ENCODE results near the gene TEX264.

- TF ChIP-seq, protein P1, sequence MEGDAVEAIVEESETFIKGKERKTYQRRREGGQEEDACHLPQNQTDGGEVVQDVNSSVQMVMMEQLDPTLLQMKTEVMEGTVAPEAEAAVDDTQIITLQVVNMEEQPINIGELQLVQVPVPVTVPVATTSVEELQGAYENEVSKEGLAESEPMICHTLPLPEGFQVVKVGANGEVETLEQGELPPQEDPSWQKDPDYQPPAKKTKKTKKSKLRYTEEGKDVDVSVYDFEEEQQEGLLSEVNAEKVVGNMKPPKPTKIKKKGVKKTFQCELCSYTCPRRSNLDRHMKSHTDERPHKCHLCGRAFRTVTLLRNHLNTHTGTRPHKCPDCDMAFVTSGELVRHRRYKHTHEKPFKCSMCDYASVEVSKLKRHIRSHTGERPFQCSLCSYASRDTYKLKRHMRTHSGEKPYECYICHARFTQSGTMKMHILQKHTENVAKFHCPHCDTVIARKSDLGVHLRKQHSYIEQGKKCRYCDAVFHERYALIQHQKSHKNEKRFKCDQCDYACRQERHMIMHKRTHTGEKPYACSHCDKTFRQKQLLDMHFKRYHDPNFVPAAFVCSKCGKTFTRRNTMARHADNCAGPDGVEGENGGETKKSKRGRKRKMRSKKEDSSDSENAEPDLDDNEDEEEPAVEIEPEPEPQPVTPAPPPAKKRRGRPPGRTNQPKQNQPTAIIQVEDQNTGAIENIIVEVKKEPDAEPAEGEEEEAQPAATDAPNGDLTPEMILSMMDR (IDR thresholded peaks at IDR 0.05), result no peak
- TF ChIP-seq EZH2 (IDR thresholded peaks at IDR 0.05) (no peak), EZH2phosphoT487 (IDR thresholded peaks at IDR 0.05) (no peak)
These were observed 63.5 kb downstream of the TEX264 start for GRCh38 chr3:51734572-51734907.

Data from neural progenitor cell (in vitro differentiated cells).